Measurements from ENCODE around the gene MCF2L2. TPM values are rescaled to one million over a fixed set of nuclear protein-coding genes. Genes with fewer than 3 reads are reported as not detected.

MCF2L2 gene
- total and polyA plus RNA-seq, 9 of the 15 experiments (the other 6 are each of a cell fraction or from before 2014, with no cell fraction given) = 0.56 to 4.2 (median 3.0) TPM

GRCh38 chr3:183303690-183304089 is 124.7 kb downstream of the MCF2L2 start:
- no peak for FAIRE-seq
- ChIA-PET CTCF (ENCODE audit: low intra/inter-chr PET ratio) (no interaction called here), POLR2A (interaction anchor here (1.0 to 1.7 kb wide), 5 partner anchors 10 to 79 kb away, joined by 3 to 4 read pairs (median 4); no protein-coding TSS in a partner anchor)
- Histone ChIP-seq H3K4me3 (no peak overlapping the region), H3K79me2 (ENCODE audit: control insufficient read depth, insufficient read depth, low read length) (no peaks in the 10 kb centered on the region), H4K20me1 (replicated peaks; ENCODE audit: control insufficient read depth, insufficient read depth, low read length) (no peaks in the 10 kb centered on the region), H3K36me3 (ENCODE audit: control insufficient read depth, insufficient read depth, low read length) (0 out of 3 replicates have a peak, but pooled peaks cover 2% of the 10 kb centered on the region), H2AFZ (ENCODE audit: low read depth, low read length) (no peak overlapping the region), H3K27ac (ENCODE audit: extremely low read depth, low read depth, low read length) (no peak overlapping the region), H3K9me3 (replicated peaks; ENCODE audit: control insufficient read depth, insufficient read depth, low read depth, low read length) (no peaks in the 10 kb centered on the region), H3K4me1 (replicated peaks in 1 of 2; ENCODE audit: control insufficient read depth in 2 of 2, insufficient read depth in 2 of 2, low read length in 2 of 2) (peaks cover 9 to 21% of the 10 kb centered on the region in 2 experiments; a peak in 4 of 5 replicates), H3K9ac (ENCODE audit: insufficient read depth in 1 of 2, low read depth in 2 of 2, low read length in 2 of 2) (no peak overlapping the region; a peak in 1 of 4 replicates), H3K4me2 (ENCODE audit: insufficient read depth, low read length) (no peak overlapping the region), H3K9me1 (ENCODE audit: control insufficient read depth, insufficient read depth, low read length) (no peaks in the 10 kb centered on the region), H3K27me3 (ENCODE audit: control insufficient read depth in 2 of 2, insufficient read depth in 2 of 2, low read length in 2 of 2) (no peaks in the 10 kb centered on the region)
- WGBS (ENCODE audit: insufficient coverage, low coverage, missing lambda C conversion rate) = 27% methylated on average over 2 of the region's 2 CpGs
- no peak for ATAC-seq
- BruUV-seq (replicated peaks) = no TSS peak
- no peak for DNase-seq (ENCODE audit: extremely low read depth in 1 of 4, low spot score in 3 of 4)
- in situ Hi-C loops (cut with MboI) (no loop called here), intact Hi-C loops (cut with micrococcal nuclease) (no loop called here)
- no peak for TF ChIP-seq HMGN3 (IDR thresholded peaks at IDR 0.05; ENCODE audit: borderline replicate concordance, extremely low read depth, insufficient read length, low read depth, low read length)
- TF ChIP-seq CHD1 (IDR thresholded peaks at IDR 0.05; ENCODE audit: low read length) = no peak
- no peak for TF ChIP-seq ZSCAN32 (CRISPR knock-in tag; IDR thresholded peaks at IDR 0.05)
- TF ChIP-seq SPI1 (IDR thresholded peaks at IDR 0.05; ENCODE audit: borderline replicate concordance, low read depth, low read length) = 0 out of 2 replicates have a peak, but pooled peaks have one; percentile 7
- no peak for TF ChIP-seq CBFA2T3 (IDR thresholded peaks at IDR 0.05)

- no peak for ATAC-seq
- TF ChIP-seq RB1 (IDR thresholded peaks at IDR 0.05; ENCODE audit: low read depth) (no peak), SLC30A9 (CRISPR knock-in tag; IDR thresholded peaks at IDR 0.05) (no peak), CHD2 (IDR thresholded peaks at IDR 0.05; ENCODE audit: low read depth, low read length) (no peak), SIX5 (IDR thresholded peaks at IDR 0.05; ENCODE audit: borderline replicate concordance in 1 of 2, insufficient read depth in 1 of 2, low read depth in 1 of 2, low read length in 2 of 2) (no peak), ZNF77 (CRISPR knock-in tag; IDR thresholded peaks at IDR 0.05) (no peak), PRDM10 (IDR thresholded peaks at IDR 0.05; ENCODE audit: partially characterized antibody) (no peak), TSC22D4 (tag; IDR thresholded peaks at IDR 0.05) (no peak)
Measured at GRCh38 chr3:183301937-183302580, 126.4 kb downstream of the MCF2L2 start.

More at GRCh38 chr3:183301937-183302580, 126.4 kb downstream of the MCF2L2 start:
- no TSS peak for BruUV-seq (replicated peaks)
- WGBS (ENCODE audit: insufficient coverage, low coverage, missing lambda C conversion rate) = 52% methylated on average over 8 of the region's 8 CpGs
- ChIA-PET CTCF (ENCODE audit: low intra/inter-chr PET ratio) (no interaction called here), POLR2A (interaction anchor here (0.6 to 1.5 kb wide), 4 partner anchors 11 to 121 kb away, joined by 3 to 6 read pairs (median 4); no protein-coding TSS in a partner anchor)
- intact Hi-C loops (cut with micrococcal nuclease) = no loop called here
- Histone ChIP-seq H3K9me3 (replicated peaks; ENCODE audit: control insufficient read depth, insufficient read depth, low read depth, low read length) (no peaks in the 10 kb centered on the region), H3K36me3 (ENCODE audit: control insufficient read depth, insufficient read depth, low read length) (peaks cover 2% of the 10 kb centered on the region; the same call in 1 of the 3 replicates), H3K4me2 (ENCODE audit: insufficient read depth, low read length) (no peak overlapping the region), H3K4me1 (replicated peaks in 1 of 2; ENCODE audit: control insufficient read depth in 2 of 2, insufficient read depth in 2 of 2, low read length in 2 of 2) (peaks cover 11 to 18% of the 10 kb centered on the region in 2 experiments; a peak in 4 of 5 replicates), H3K9ac (ENCODE audit: insufficient read depth in 1 of 2, low read depth in 2 of 2, low read length in 2 of 2) (peak overlapping the region in 1 of 2 experiments; percentile 59; a peak in 1 of 4 replicates), H3K9me1 (ENCODE audit: control insufficient read depth, insufficient read depth, low read length) (no peaks in the 10 kb centered on the region), H4K20me1 (replicated peaks; ENCODE audit: control insufficient read depth, insufficient read depth, low read length) (no peaks in the 10 kb centered on the region), H3K4me3 (no peak overlapping the region), H3K27ac (ENCODE audit: extremely low read depth, low read depth, low read length) (no peak overlapping the region), H3K27me3 (ENCODE audit: control insufficient read depth in 2 of 2, insufficient read depth in 2 of 2, low read length in 2 of 2) (no peaks in the 10 kb centered on the region), H2AFZ (ENCODE audit: low read depth, low read length) (no peak overlapping the region), H3K79me2 (ENCODE audit: control insufficient read depth, insufficient read depth, low read length) (no peaks in the 10 kb centered on the region)
- FAIRE-seq (no peak), DNase-seq (ENCODE audit: extremely low read depth in 1 of 4, low spot score in 3 of 4) (no peak)
- in situ Hi-C loops (cut with MboI) = no loop called here
